Ovary (tissue), 9 donors: ENCODE measurements around the gene CNGA2. TPM values are rescaled to one million over a fixed set of nuclear protein-coding genes. Genes with fewer than 3 reads are reported as not detected.
A peak's percentile ranks its signal among the peaks of the same experiment; 100 is the strongest.
"Not testable (repeated sequence)": the region's sequence is repeated elsewhere in the genome, so short reads cannot be mapped to it uniquely, and the experiment has no call there.

Source experiments
- DNase-seq, 5 donors: peaks; one replicate each; pipeline ENCODE4 v3.0.0-alpha.2; 2019 to 2020
- H3K27ac ChIP-seq, 2 donors: fragments of 200-600 bp; one replicate each; pipeline versions ENCODE4 v1.5.1 to v1.8.0; 2019 to 2022
- H3K27me3 ChIP-seq: fragments of 200-600 bp; one replicate; pipeline ENCODE4 v1.8.0; 2022
- H3K36me3 ChIP-seq: fragments of 200-600 bp; sonication (generic); one replicate; pipeline ENCODE4 v1.5.1; 2019
- H3K4me1 ChIP-seq: one replicate; pipeline ENCODE4 v1.8.1; 2013; ENCODE audit warnings: mild to moderate bottlenecking, moderate library complexity; ENCODE audit not compliant: insufficient read depth
- H3K4me3 ChIP-seq: fragments of 200-600 bp; sonication (generic); one replicate; pipeline ENCODE4 v1.5.1; 2017
- H3K9me3 ChIP-seq, 2 donors: fragments of 200-600 bp in 1 of 2; sonication (generic) in 1 of 2; one replicate each; pipeline versions ENCODE4 v1.5.1 to v1.8.1; 2013 to 2019; ENCODE audit warnings: mild to moderate bottlenecking in 1 of 2, moderate library complexity in 1 of 2
- CTCF ChIP-seq, 3 donors: fragments of 450-650 bp in 2 of 3; fragments of 200-600 bp in 1 of 3; IDR thresholded peaks; one replicate each; pipeline versions ENCODE4 v1.5.1 to v1.8.0; 2016 to 2022; ENCODE audit warnings: antibody characterized with exemption in 3 of 3, mild to moderate bottlenecking in 1 of 3
- EP300 ChIP-seq: sonication (generic); formaldehyde crosslinking; IDR thresholded peaks from one replicate; pipeline ENCODE4 v1.6.1; 2017; ENCODE audit warnings: antibody characterized with exemption
- POLR2A ChIP-seq: fragments of 450-650 bp; IDR thresholded peaks from one replicate; pipeline ENCODE4 v1.6.1; 2017; ENCODE audit warnings: antibody characterized with exemption, mild to moderate bottlenecking, moderate library complexity
- WGBS, 3 donors: extraction: QIAGEN DNeasy Blood & Tissue Kit in 1 of 3; methylation state at CpG; one replicate each; pipeline versions ENCODE4 v1.1.5 to v1.1.7; 2013 to 2017; 5-methylcytosine and 5-hydroxymethylcytosine counted together
- intact Hi-C, 4 donors: fragments of 100-400 bp; cut with DNase I; formaldehyde crosslinking; loops; one replicate each; pipeline versions ENCODE4 v1.11.0 to v1.15.1; 2022 to 2023
- polyA plus RNA-seq, 2 donors: library from polyadenylated mRNA; stranded (reverse); fragments of 200-250 nt in 1 of 2; fragments of 350-450 nt in 1 of 2; fragmentation: Illumina TruSeq in 1 of 2; extraction: RNeasy Lipid Tissue Mini Kit (QIAGEN cat#74804) in 1 of 2; gene quantifications; one replicate each; pipeline ENCODE4 v1.2.3, GENCODE V29; 2013 to 2014
- total RNA-seq, 7 donors: library from RNA; depleted of rRNA in 2 of 7; stranded (reverse); fragments of >200 nt in 2 of 7; fragmentation: NEBNext Ultra II Directional in 3 of 7; extraction: Animal tissue kit (Norgen Biotek cat#: 25700) in 3 of 7; gene quantifications; one replicate each; pipeline versions ENCODE4 v1.1.0 to v1.2.4, GENCODE V29; 2016 to 2023
- donor health status: DM: no; HTN: no; CAD: no; lungs with moderate emphysema.
- donor health status: DM: no; HTN: no; CAD: no.
- donor health status: Bipolar disorder and iron deficiency.
- donor health status: DM: yes; HTN: yes; CAD: no.
- donor health status: DM: no; HTN: no; CAD: no.
- donor health status: DM: yes; HTN: yes; CAD: no.

The CNGA2 gene
- total and polyA plus RNA-seq, 9 donors, result not detected

GRCh38 chrX:151694661-151695582 is 39.6 kb upstream of the CNGA2 start, which contains the start of gene PRRG3:
TSS of gene PRRG3 (plus strand) at chrX:151695458. CDS start at chrX:151698815, 3,357 bp downstream.
- TF ChIP-seq EP300, result no peak
- no peak for TF ChIP-seq CTCF (IDR thresholded peaks at IDR 0.05)
- TF ChIP-seq POLR2A, result no peak
- Histone ChIP-seq H3K27me3 (no peaks in the 10 kb centered on the region), H3K36me3 (no peaks in the 10 kb centered on the region), H3K27ac (no peak within 1 kb of the TSS), H3K4me3 (peak within 1 kb of the TSS; percentile 9), H3K4me1 (no peaks in the 10 kb centered on the region), H3K9me3 (peaks cover 0 to 4% of the 10 kb centered on the region in 2 donors)
- 28 to 48% (median 38%) methylated on average over 34 to 97 of the region's 100 CpGs for WGBS, 3 donors
- DNase-seq, result peak in 1 of 5 donors; percentile 33
- intact Hi-C loops, result no loop called here

GRCh38 chrX:151695583-151696340 is 38.8 kb upstream of the CNGA2 start:
- peak overlapping the region; percentile 9 for H3K4me3 ChIP-seq
- DNase-seq, result no peak
- 43 to 56% (median 46%) methylated on average over 19 of the region's 19 CpGs for WGBS, 3 donors

GRCh38 chrX:151697082-151697481 is 37.5 kb upstream of the CNGA2 start:
- 86 to 96% (median 88%) methylated on average over 8 of the region's 8 CpGs for WGBS, 3 donors
- intact Hi-C loops, H3K4me1 ChIP-seq, H3K4me3 ChIP-seq, H3K36me3 ChIP-seq, H3K9me3 ChIP-seq, H3K27ac ChIP-seq, DNase-seq, H3K27me3 ChIP-seq: not testable (repeated sequence)

More at GRCh38 chrX:151695583-151696340, 38.8 kb upstream of the CNGA2 start:
- Histone ChIP-seq H3K36me3 (no peaks in the 10 kb centered on the region), H3K27me3 (no peaks in the 10 kb centered on the region), H3K9me3 (peaks cover 0 to 4% of the 10 kb centered on the region in 2 donors), H3K4me1 (no peaks in the 10 kb centered on the region), H3K27ac (no peak overlapping the region)
- TF ChIP-seq CTCF (IDR thresholded peaks at IDR 0.05) (no peak), POLR2A (no peak), EP300 (no peak)
- intact Hi-C loops, result no loop called here

GRCh38 chrX:151697522-151697921 is 37.0 kb upstream of the CNGA2 start:
- Histone ChIP-seq H3K36me3 (no peaks in the 10 kb centered on the region), H3K27me3 (no peaks in the 10 kb centered on the region), H3K27ac (no peak overlapping the region), H3K4me3 (no peak overlapping the region), H3K4me1 (no peaks in the 10 kb centered on the region), H3K9me3 (peaks cover 0 to 4% of the 10 kb centered on the region in 2 donors)
- no peak for TF ChIP-seq CTCF (IDR thresholded peaks at IDR 0.05)
- 56 to 67% (median 60%) methylated on average over 4 of the region's 4 CpGs for WGBS, 3 donors
- no peak for DNase-seq
- intact Hi-C loops, result no loop called here
